Measurements from ENCODE around the gene TMEM30A. TPM values are rescaled to one million over a fixed set of nuclear protein-coding genes. Genes with fewer than 3 reads are reported as not detected.

TMEM30A gene
- total and polyA plus RNA-seq, 2 of the 13 experiments (the other 11 are each of a cell fraction or from before 2014, with no cell fraction given), result 17.6 to 54.4 TPM

DNA sequence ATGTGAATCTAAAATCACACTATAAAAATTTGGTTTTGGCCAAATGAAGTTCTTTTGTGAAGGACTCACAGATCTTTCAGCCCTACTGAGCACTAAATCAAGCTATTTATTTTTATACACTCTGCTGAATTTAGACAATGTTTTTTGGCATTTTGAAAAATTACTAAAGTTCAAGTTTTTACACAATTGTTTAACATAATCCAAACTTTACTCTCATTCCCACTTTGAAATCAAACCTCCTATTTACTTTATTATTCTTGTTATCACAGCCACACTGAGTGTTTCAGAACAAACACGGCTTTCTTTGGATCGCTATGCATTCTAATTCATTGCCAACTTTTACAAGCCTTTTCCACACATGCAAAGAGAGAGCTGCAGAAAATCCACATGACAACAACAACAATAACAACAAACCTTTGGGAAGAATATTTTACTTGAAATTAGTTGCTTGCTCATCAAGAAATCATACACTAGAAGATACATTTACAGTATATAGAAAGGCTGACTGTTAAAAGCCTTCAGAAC, 49.1 kb upstream of the TMEM30A start:
- no TSS peak for BruUV-seq (replicated peaks)
- Histone ChIP-seq H3K27me3 (ENCODE audit: control insufficient read depth in 1 of 2, insufficient read depth in 2 of 2, low read length in 2 of 2) (no peaks in the 10 kb centered on the region), H2AFZ (ENCODE audit: low read length) (no peak overlapping the region), H3K4me2 (ENCODE audit: low read depth, low read length) (no peak overlapping the region), H3K36me3 (replicated peaks in 1 of 2; ENCODE audit: control insufficient read depth in 1 of 2, insufficient read depth in 2 of 2, low read length in 2 of 2) (no peaks in the 10 kb centered on the region), H3K9me3 (ENCODE audit: low read length) (no peaks in the 10 kb centered on the region), H3K4me3 (replicated peaks in 1 of 3; ENCODE audit: insufficient read depth in 1 of 3, low read depth in 2 of 3, low read length in 3 of 3) (no peak overlapping the region), H3K27ac (ENCODE audit: extremely low read length, insufficient read depth, low read length) (no peak overlapping the region), H3K9ac (ENCODE audit: insufficient read depth, low read depth, low read length) (no peak overlapping the region), H3K79me2 (ENCODE audit: insufficient read depth, low read length) (no peaks in the 10 kb centered on the region), H3K4me1 (ENCODE audit: insufficient read depth, low read length) (no peaks in the 10 kb centered on the region), H4K20me1 (ENCODE audit: insufficient read depth, low read length) (no peaks in the 10 kb centered on the region)
- TF ChIP-seq ZKSCAN8 (CRISPR knock-in tag; IDR thresholded peaks at IDR 0.05; ENCODE audit: borderline replicate concordance) (no peak), ZNF607 (CRISPR knock-in tag; IDR thresholded peaks at IDR 0.05; ENCODE audit: borderline replicate concordance) (no peak)
- TF ChIP-seq, protein P1, sequence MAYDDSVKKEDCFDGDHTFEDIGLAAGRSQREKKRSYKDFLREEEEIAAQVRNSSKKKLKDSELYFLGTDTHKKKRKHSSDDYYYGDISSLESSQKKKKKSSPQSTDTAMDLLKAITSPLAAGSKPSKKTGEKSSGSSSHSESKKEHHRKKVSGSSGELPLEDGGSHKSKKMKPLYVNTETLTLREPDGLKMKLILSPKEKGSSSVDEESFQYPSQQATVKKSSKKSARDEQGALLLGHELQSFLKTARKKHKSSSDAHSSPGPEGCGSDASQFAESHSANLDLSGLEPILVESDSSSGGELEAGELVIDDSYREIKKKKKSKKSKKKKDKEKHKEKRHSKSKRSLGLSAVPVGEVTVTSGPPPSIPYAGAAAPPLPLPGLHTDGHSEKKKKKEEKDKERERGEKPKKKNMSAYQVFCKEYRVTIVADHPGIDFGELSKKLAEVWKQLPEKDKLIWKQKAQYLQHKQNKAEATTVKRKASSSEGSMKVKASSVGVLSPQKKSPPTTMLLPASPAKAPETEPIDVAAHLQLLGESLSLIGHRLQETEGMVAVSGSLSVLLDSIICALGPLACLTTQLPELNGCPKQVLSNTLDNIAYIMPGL (CRISPR knock-in tag; IDR thresholded peaks at IDR 0.05; ENCODE audit: borderline replicate concordance in 1 of 2, low read depth in 1 of 2), result no peak
- TF ChIP-seq, protein P2, sequence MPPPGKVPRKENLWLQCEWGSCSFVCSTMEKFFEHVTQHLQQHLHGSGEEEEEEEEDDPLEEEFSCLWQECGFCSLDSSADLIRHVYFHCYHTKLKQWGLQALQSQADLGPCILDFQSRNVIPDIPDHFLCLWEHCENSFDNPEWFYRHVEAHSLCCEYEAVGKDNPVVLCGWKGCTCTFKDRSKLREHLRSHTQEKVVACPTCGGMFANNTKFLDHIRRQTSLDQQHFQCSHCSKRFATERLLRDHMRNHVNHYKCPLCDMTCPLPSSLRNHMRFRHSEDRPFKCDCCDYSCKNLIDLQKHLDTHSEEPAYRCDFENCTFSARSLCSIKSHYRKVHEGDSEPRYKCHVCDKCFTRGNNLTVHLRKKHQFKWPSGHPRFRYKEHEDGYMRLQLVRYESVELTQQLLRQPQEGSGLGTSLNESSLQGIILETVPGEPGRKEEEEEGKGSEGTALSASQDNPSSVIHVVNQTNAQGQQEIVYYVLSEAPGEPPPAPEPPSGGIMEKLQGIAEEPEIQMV (CRISPR knock-in tag; IDR thresholded peaks at IDR 0.05; ENCODE audit: low read depth), result no peak
- ATAC-seq (no peak), FAIRE-seq (no peak), DNase-seq (ENCODE audit: low spot score) (no peak)
- intact Hi-C loops (cut with micrococcal nuclease; ENCODE audit: unreplicated experiment), result no loop called here
- CTCF ChIA-PET (ENCODE audit: low intra/inter-chr PET ratio, low total read pairs), result no interaction called here
- in situ Hi-C loops (cut with HindIII; ENCODE audit: extremely low pct_ligation_motif_present, low pct_unique_long_range_greater_than_20kb), result no loop called here
- 26% methylated on average over 2 of the region's 2 CpGs for whole genome bisulfite sequencing (ENCODE audit: low lambda C conversion rate)
- POLR2A ChIA-PET, result no interaction called here

Data from HepG2 (cell line).